Measurements from ENCODE around the gene ANO7.
"Not testable (repeated sequence)": the region's sequence is repeated elsewhere in the genome, so short reads cannot be mapped to it uniquely, and the experiment has no call there.

The ANO7 gene

GRCh38 chr2:241194811-241195210 lies 6.3 kb downstream of the ANO7 start:
- DNase-seq, result no peak

- no peak for DNase-seq
These were observed 7.1 kb downstream of the ANO7 start for GRCh38 chr2:241195506-241196130.

GRCh38 chr2:241197246-241197645 lies 8.8 kb downstream of the ANO7 start:
- DNase-seq, result not testable (repeated sequence)

GRCh38 chr2:241197947-241198346 lies 9.5 kb downstream of the ANO7 start:
- DNase-seq, result no peak

GRCh38 chr2:241198381-241199279 lies 10.2 kb downstream of the ANO7 start:
- no peak for DNase-seq

GRCh38 chr2:241199286-241199685 lies 10.8 kb downstream of the ANO7 start:
- no peak for DNase-seq

GRCh38 chr2:241199897-241200821 lies 11.7 kb downstream of the ANO7 start:
- no peak for DNase-seq

GRCh38 chr2:241200822-241201395 lies 12.4 kb downstream of the ANO7 start:
- DNase-seq, result no peak

GRCh38 chr2:241201445-241202267 lies 13.2 kb downstream of the ANO7 start:
- DNase-seq, result no peak

- no peak for DNase-seq
These were observed 13.8 kb downstream of the ANO7 start for GRCh38 chr2:241202268-241202585.

GRCh38 chr2:241202681-241203080 lies 14.2 kb downstream of the ANO7 start:
- no peak for DNase-seq

GRCh38 chr2:241203218-241204009 lies 14.9 kb downstream of the ANO7 start:
- DNase-seq, result no peak

- no peak for DNase-seq
These were observed 15.5 kb downstream of the ANO7 start for GRCh38 chr2:241204010-241204384.

GRCh38 chr2:241204490-241204889 lies 16.0 kb downstream of the ANO7 start:
- no peak for DNase-seq

- DNase-seq, result no peak
These were observed 16.6 kb downstream of the ANO7 start for GRCh38 chr2:241205086-241205485.

- DNase-seq, result no peak
These were observed 18.7 kb downstream of the ANO7 start for GRCh38 chr2:241207151-241207550.

GRCh38 chr2:241207641-241208040 lies 19.2 kb downstream of the ANO7 start:
- DNase-seq, result no peak

- DNase-seq, result no peak
These were observed 19.6 kb downstream of the ANO7 start for GRCh38 chr2:241208058-241208457.

- no peak for DNase-seq
These were observed 20.8 kb downstream of the ANO7 start for GRCh38 chr2:241209271-241209670.

- DNase-seq, result no peak
These were observed 22.8 kb downstream of the ANO7 start for GRCh38 chr2:241211276-241211675.

GRCh38 chr2:241213041-241213440 lies 24.6 kb downstream of the ANO7 start:
- DNase-seq, result no peak
